ENCODE results near the gene SORBS1.

SORBS1 gene

GRCh38 chr10:95388109-95388471 lies 173.1 kb downstream of the SORBS1 start:
- H3K9me2 ChIP-seq (replicated peaks; ENCODE audit: insufficient read depth, low read length): no peaks in the 10 kb centered on the region
- H2AFZ ChIP-seq (ENCODE audit: low read length): no peak overlapping the region
- no peaks in the 10 kb centered on the region for H3K27me3 ChIP-seq (replicated peaks; ENCODE audit: insufficient read depth, low read length)
- no peak overlapping the region for H3K9ac ChIP-seq (ENCODE audit: low read length)
- peaks cover 8% of the 10 kb centered on the region for H3K4me1 ChIP-seq (ENCODE audit: low read length)
- no peaks in the 10 kb centered on the region for H3F3A ChIP-seq (ENCODE audit: insufficient read depth, low read length)
- no peaks in the 10 kb centered on the region for H3K36me3 ChIP-seq (replicated peaks; ENCODE audit: insufficient read depth, low read length)
- DNase-seq: no peak
- H3K4me3 ChIP-seq (ENCODE audit: low read length): no peak overlapping the region
- H3K4me2 ChIP-seq (ENCODE audit: low read depth, low read length): no peak overlapping the region
- H4K20me1 ChIP-seq (ENCODE audit: insufficient read depth, low read length): no peaks in the 10 kb centered on the region
- TF ChIP-seq EZH2 (optimal IDR thresholded peaks at IDR 0.05; ENCODE audit: low read depth, low read length): no peak
- no peak for TF ChIP-seq EZH2phosphoT487 (IDR thresholded peaks at IDR 0.05; ENCODE audit: low read length)
- no peak for TF ChIP-seq CTCF (IDR thresholded peaks at IDR 0.05; ENCODE audit: low read length)
- no peak overlapping the region for H3K27ac ChIP-seq (ENCODE audit: low read length)
- no peaks in the 10 kb centered on the region for H3K79me2 ChIP-seq (ENCODE audit: low read length)
- H3K9me3 ChIP-seq (replicated peaks; ENCODE audit: insufficient read depth, low read length): no peaks in the 10 kb centered on the region

GRCh38 chr10:95384011-95384704 lies 177.0 kb downstream of the SORBS1 start:
- TF ChIP-seq EZH2phosphoT487 (IDR thresholded peaks at IDR 0.05; ENCODE audit: low read length): no peak
- no peak for TF ChIP-seq CTCF (IDR thresholded peaks at IDR 0.05; ENCODE audit: low read length)
- no peak for TF ChIP-seq EZH2 (optimal IDR thresholded peaks at IDR 0.05; ENCODE audit: low read depth, low read length)
- Histone ChIP-seq H3K79me2 (ENCODE audit: low read length) (no peaks in the 10 kb centered on the region), H4K20me1 (ENCODE audit: insufficient read depth, low read length) (no peaks in the 10 kb centered on the region), H3K4me1 (ENCODE audit: low read length) (no peaks in the 10 kb centered on the region), H3K9ac (ENCODE audit: low read length) (no peak overlapping the region), H3K4me3 (ENCODE audit: low read length) (no peak overlapping the region), H3K27ac (ENCODE audit: low read length) (no peak overlapping the region), H3K9me3 (replicated peaks; ENCODE audit: insufficient read depth, low read length) (no peaks in the 10 kb centered on the region), H3K27me3 (replicated peaks; ENCODE audit: insufficient read depth, low read length) (no peaks in the 10 kb centered on the region), H3K4me2 (ENCODE audit: low read depth, low read length) (no peak overlapping the region), H3K9me2 (replicated peaks; ENCODE audit: insufficient read depth, low read length) (no peaks in the 10 kb centered on the region), H2AFZ (ENCODE audit: low read length) (no peak overlapping the region), H3F3A (ENCODE audit: insufficient read depth, low read length) (no peaks in the 10 kb centered on the region), H3K36me3 (replicated peaks; ENCODE audit: insufficient read depth, low read length) (no peaks in the 10 kb centered on the region)
- no peak for DNase-seq

GRCh38 chr10:95382596-95382995 lies 178.6 kb downstream of the SORBS1 start:
- Histone ChIP-seq H3K4me2 (ENCODE audit: low read depth, low read length) (no peak overlapping the region), H3K79me2 (ENCODE audit: low read length) (no peaks in the 10 kb centered on the region), H3K27ac (ENCODE audit: low read length) (no peak overlapping the region), H3K27me3 (replicated peaks; ENCODE audit: insufficient read depth, low read length) (no peaks in the 10 kb centered on the region), H3K9me2 (replicated peaks; ENCODE audit: insufficient read depth, low read length) (no peaks in the 10 kb centered on the region), H3K36me3 (replicated peaks; ENCODE audit: insufficient read depth, low read length) (no peaks in the 10 kb centered on the region), H3F3A (ENCODE audit: insufficient read depth, low read length) (no peaks in the 10 kb centered on the region), H4K20me1 (ENCODE audit: insufficient read depth, low read length) (no peaks in the 10 kb centered on the region), H3K4me3 (ENCODE audit: low read length) (no peak overlapping the region), H3K4me1 (ENCODE audit: low read length) (no peaks in the 10 kb centered on the region), H2AFZ (ENCODE audit: low read length) (no peak overlapping the region), H3K9ac (ENCODE audit: low read length) (no peak overlapping the region), H3K9me3 (replicated peaks; ENCODE audit: insufficient read depth, low read length) (no peaks in the 10 kb centered on the region)
- DNase-seq: no peak
- TF ChIP-seq EZH2phosphoT487 (IDR thresholded peaks at IDR 0.05; ENCODE audit: low read length) (no peak), CTCF (IDR thresholded peaks at IDR 0.05; ENCODE audit: low read length) (no peak), EZH2 (optimal IDR thresholded peaks at IDR 0.05; ENCODE audit: low read depth, low read length) (no peak)
